Measurements from ENCODE around the gene MED12L.

DNA sequence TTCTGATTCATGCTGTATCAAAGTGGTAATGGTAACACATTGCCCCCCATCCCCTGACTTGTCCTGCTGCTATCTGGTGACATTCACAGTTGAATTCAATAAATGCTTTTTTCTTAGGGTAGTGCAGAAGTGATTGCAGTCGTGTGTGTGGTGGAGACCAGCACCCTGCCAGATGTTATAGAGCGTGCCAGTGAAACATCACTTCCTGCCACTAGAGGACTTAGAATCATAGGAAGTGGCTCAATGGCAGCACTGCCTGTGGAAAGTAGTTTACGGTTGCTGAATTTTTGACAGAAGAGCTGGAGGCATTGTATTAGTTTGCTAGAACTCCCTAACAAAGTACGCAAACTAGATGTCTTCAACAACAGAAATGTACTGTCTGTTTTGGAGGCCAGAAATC, 336.5 kb downstream of the MED12L start:
- TF ChIP-seq, protein P1, sequence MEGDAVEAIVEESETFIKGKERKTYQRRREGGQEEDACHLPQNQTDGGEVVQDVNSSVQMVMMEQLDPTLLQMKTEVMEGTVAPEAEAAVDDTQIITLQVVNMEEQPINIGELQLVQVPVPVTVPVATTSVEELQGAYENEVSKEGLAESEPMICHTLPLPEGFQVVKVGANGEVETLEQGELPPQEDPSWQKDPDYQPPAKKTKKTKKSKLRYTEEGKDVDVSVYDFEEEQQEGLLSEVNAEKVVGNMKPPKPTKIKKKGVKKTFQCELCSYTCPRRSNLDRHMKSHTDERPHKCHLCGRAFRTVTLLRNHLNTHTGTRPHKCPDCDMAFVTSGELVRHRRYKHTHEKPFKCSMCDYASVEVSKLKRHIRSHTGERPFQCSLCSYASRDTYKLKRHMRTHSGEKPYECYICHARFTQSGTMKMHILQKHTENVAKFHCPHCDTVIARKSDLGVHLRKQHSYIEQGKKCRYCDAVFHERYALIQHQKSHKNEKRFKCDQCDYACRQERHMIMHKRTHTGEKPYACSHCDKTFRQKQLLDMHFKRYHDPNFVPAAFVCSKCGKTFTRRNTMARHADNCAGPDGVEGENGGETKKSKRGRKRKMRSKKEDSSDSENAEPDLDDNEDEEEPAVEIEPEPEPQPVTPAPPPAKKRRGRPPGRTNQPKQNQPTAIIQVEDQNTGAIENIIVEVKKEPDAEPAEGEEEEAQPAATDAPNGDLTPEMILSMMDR (IDR thresholded peaks at IDR 0.05; ENCODE audit: low read length), result no peak
- TF ChIP-seq EZH2 (optimal IDR thresholded peaks at IDR 0.05; ENCODE audit: low read depth, low read length), result no peak
